Naive B cell (primary cell): ENCODE results near the gene MPZL1. TPM values are rescaled to one million over a fixed set of nuclear protein-coding genes. Genes with fewer than 3 reads are reported as not detected.

Source experiments
- ATAC-seq, 2 donors: fragments of 150-1000 bp; cut with Tn5 transposase; 2 replicates each; pipeline ENCODE4 v1.10.0; 2021; ENCODE audit warnings: low read depth in 2 of 2, mild to moderate bottlenecking in 2 of 2, moderate library complexity in 2 of 2
- DNase-seq: peaks from one replicate; pipeline ENCODE4 v3.0.0; 2022
- H3K27ac Mint-ChIP-seq, 6 donors: one replicate each; pipeline ENCODE4 v1.8.0; 2020 to 2022; ENCODE audit warnings: mild to moderate bottlenecking in 6 of 6, mixed read lengths in 6 of 6, moderate library complexity in 5 of 6, inconsistent platforms in 2 of 6
- H3K27me3 Mint-ChIP-seq, 3 donors: one replicate each; pipeline ENCODE4 v1.8.0; 2021 to 2022; ENCODE audit warnings: mixed read lengths in 3 of 3, mild to moderate bottlenecking in 1 of 3
- H3K36me3 Mint-ChIP-seq, 2 donors: one replicate each; pipeline ENCODE4 v1.8.0; 2020 to 2022; ENCODE audit warnings: mixed read lengths in 2 of 2, inconsistent platforms in 1 of 2, mild to moderate bottlenecking in 1 of 2
- H3K4me1 Mint-ChIP-seq, 3 donors: one replicate each; pipeline ENCODE4 v1.8.0; 2020 to 2022; ENCODE audit warnings: mixed read lengths in 3 of 3, inconsistent platforms in 1 of 3, mild to moderate bottlenecking in 1 of 3, moderate library complexity in 1 of 3
- H3K4me3 Mint-ChIP-seq, 8 donors: one replicate each; pipeline ENCODE4 v1.8.0; 2020 to 2022; ENCODE audit warnings: mild to moderate bottlenecking in 8 of 8, mixed read lengths in 8 of 8, moderate library complexity in 8 of 8, inconsistent platforms in 2 of 8
- H3K9me3 Mint-ChIP-seq, 7 donors: one replicate each; pipeline ENCODE4 v1.8.0; 2020 to 2022; ENCODE audit warnings: mixed read lengths in 7 of 7, mild to moderate bottlenecking in 5 of 7, inconsistent platforms in 2 of 7, moderate library complexity in 1 of 7
- polyA plus RNA-seq, 6 donors: library from polyadenylated mRNA; unstranded; fragments of 300-500 nt; fragmentation: Illumina TruSeq; gene quantifications; one replicate each; pipeline ENCODE4 v1.2.3, GENCODE V29; 2021; ENCODE audit warnings: low read depth in 6 of 6

The MPZL1 gene
- polyA plus RNA-seq, 6 donors from 2014 or later, result 23.5 to 64.2 (median 29.7) TPM

- Mint-ChIP-seq H3K36me3 (peaks cover 7 to 20% of the 10 kb centered on the region in 2 donors), H3K4me3 (no peak overlapping the region), H3K9me3 (peaks cover 0 to 2% (median 0%) of the 10 kb centered on the region in 7 donors), H3K4me1 (peaks cover 0 to 3% (median 0%) of the 10 kb centered on the region in 3 donors), H3K27ac (peak overlapping the region in 1 of 6 donors; percentile 20), H3K27me3 (no peaks in the 10 kb centered on the region)
- ATAC-seq (no peak), DNase-seq (no peak)
Observed at GRCh38 chr1:167786502-167786901, 64.7 kb downstream of the MPZL1 start.

GRCh38 chr1:167789501-167789900, 67.7 kb downstream of the MPZL1 start:
- H3K4me1 Mint-ChIP-seq, result peaks cover 0 to 3% (median 0%) of the 10 kb centered on the region in 3 donors
- DNase-seq (no peak), ATAC-seq (no peak)
- H3K4me3 Mint-ChIP-seq, result no peak overlapping the region
- no peak overlapping the region for H3K27ac Mint-ChIP-seq
- peaks cover 7 to 25% of the 10 kb centered on the region in 2 donors for H3K36me3 Mint-ChIP-seq
- H3K9me3 Mint-ChIP-seq, result no peaks in the 10 kb centered on the region
- no peaks in the 10 kb centered on the region for H3K27me3 Mint-ChIP-seq

- Mint-ChIP-seq H3K4me1 (peaks cover 0 to under 1% (median 0%) of the 10 kb centered on the region in 3 donors), H3K4me3 (no peak overlapping the region), H3K27me3 (no peaks in the 10 kb centered on the region), H3K9me3 (no peaks in the 10 kb centered on the region), H3K27ac (peak overlapping the region in 1 of 6 donors; percentile 70), H3K36me3 (peaks cover 3 to 23% of the 10 kb centered on the region in 2 donors)
- DNase-seq (no peak), ATAC-seq (no peak)
Observed at GRCh38 chr1:167790117-167790516, 68.3 kb downstream of the MPZL1 start.

GRCh38 chr1:167791281-167792187, 69.8 kb downstream of the MPZL1 start:
- Mint-ChIP-seq H3K9me3 (no peaks in the 10 kb centered on the region), H3K36me3 (peaks cover 0 to 21% of the 10 kb centered on the region in 2 donors), H3K27ac (peak overlapping the region in 2 of 6 donors; percentile 15 to 58), H3K4me3 (no peak overlapping the region), H3K27me3 (no peaks in the 10 kb centered on the region), H3K4me1 (no peaks in the 10 kb centered on the region)
- no peak for ATAC-seq
- DNase-seq, result no peak

GRCh38 chr1:167792188-167792565, 70.4 kb downstream of the MPZL1 start:
- Mint-ChIP-seq H3K27ac (peak overlapping the region in 1 of 6 donors; percentile 15), H3K4me1 (peaks cover 0 to 4% (median 2%) of the 10 kb centered on the region in 3 donors), H3K36me3 (peaks cover 0 to 21% of the 10 kb centered on the region in 2 donors), H3K27me3 (no peaks in the 10 kb centered on the region), H3K9me3 (no peaks in the 10 kb centered on the region), H3K4me3 (no peak overlapping the region)
- DNase-seq (no peak), ATAC-seq (no peak)

- ATAC-seq (no peak), DNase-seq (no peak)
- Mint-ChIP-seq H3K36me3 (peaks cover 0 to 14% of the 10 kb centered on the region in 2 donors), H3K4me1 (peaks cover 0 to 5% (median 2%) of the 10 kb centered on the region in 3 donors), H3K9me3 (no peaks in the 10 kb centered on the region), H3K27ac (no peak overlapping the region), H3K27me3 (no peaks in the 10 kb centered on the region), H3K4me3 (no peak overlapping the region)
Observed at GRCh38 chr1:167794043-167794442, 72.3 kb downstream of the MPZL1 start.

GRCh38 chr1:167795810-167796740, 74.3 kb downstream of the MPZL1 start:
- H3K4me3 Mint-ChIP-seq, result no peak overlapping the region
- peaks cover 0 to 5% (median 2%) of the 10 kb centered on the region in 3 donors for H3K4me1 Mint-ChIP-seq
- no peaks in the 10 kb centered on the region for H3K27me3 Mint-ChIP-seq
- DNase-seq (no peak), ATAC-seq (no peak)
- peaks cover 0 to 7% of the 10 kb centered on the region in 2 donors for H3K36me3 Mint-ChIP-seq
- H3K27ac Mint-ChIP-seq, result no peak overlapping the region
- H3K9me3 Mint-ChIP-seq, result no peaks in the 10 kb centered on the region

- ATAC-seq (no peak), DNase-seq (no peak)
- peaks cover 0 to 5% of the 10 kb centered on the region in 2 donors for H3K36me3 Mint-ChIP-seq
- H3K4me3 Mint-ChIP-seq, result no peak overlapping the region
- no peaks in the 10 kb centered on the region for H3K27me3 Mint-ChIP-seq
- H3K9me3 Mint-ChIP-seq, result peaks cover 0 to under 1% (median 0%) of the 10 kb centered on the region in 7 donors
- H3K4me1 Mint-ChIP-seq, result peaks cover 0 to 5% (median 2%) of the 10 kb centered on the region in 3 donors
- peak overlapping the region in 1 of 6 donors; percentile 13 for H3K27ac Mint-ChIP-seq
Observed at GRCh38 chr1:167797015-167797414, 75.2 kb downstream of the MPZL1 start.

- Mint-ChIP-seq H3K9me3 (peaks cover 0 to 1% (median 0%) of the 10 kb centered on the region in 7 donors), H3K27ac (no peak overlapping the region), H3K36me3 (no peaks in the 10 kb centered on the region), H3K4me3 (no peak overlapping the region), H3K4me1 (peaks cover 7 to 12% (median 8%) of the 10 kb centered on the region in 3 donors), H3K27me3 (no peaks in the 10 kb centered on the region)
- ATAC-seq (no peak), DNase-seq (no peak)
Observed at GRCh38 chr1:167798952-167799351, 77.2 kb downstream of the MPZL1 start.

- Mint-ChIP-seq H3K4me3 (no peak overlapping the region), H3K27me3 (no peaks in the 10 kb centered on the region), H3K9me3 (peaks cover 0 to 1% (median 0%) of the 10 kb centered on the region in 7 donors), H3K4me1 (peaks cover 9 to 18% (median 12%) of the 10 kb centered on the region in 3 donors), H3K27ac (no peak overlapping the region), H3K36me3 (no peaks in the 10 kb centered on the region)
- DNase-seq, result no peak
- ATAC-seq, result no peak
Observed at GRCh38 chr1:167799747-167800146, 78.0 kb downstream of the MPZL1 start.

- ATAC-seq, result no peak
Observed at GRCh38 chr1:167800251-167800650, 78.5 kb downstream of the MPZL1 start.

GRCh38 chr1:167802235-167802634, 80.5 kb downstream of the MPZL1 start:
- peaks cover 0 to 1% (median 0%) of the 10 kb centered on the region in 7 donors for H3K9me3 Mint-ChIP-seq
- no peaks in the 10 kb centered on the region for H3K36me3 Mint-ChIP-seq
- DNase-seq, result no peak
- H3K27me3 Mint-ChIP-seq, result no peaks in the 10 kb centered on the region
- peaks cover 15 to 23% (median 18%) of the 10 kb centered on the region in 3 donors for H3K4me1 Mint-ChIP-seq
- no peak overlapping the region for H3K4me3 Mint-ChIP-seq
- no peak for ATAC-seq
- no peak overlapping the region for H3K27ac Mint-ChIP-seq

More at GRCh38 chr1:167800251-167800650, 78.5 kb downstream of the MPZL1 start:
- no peaks in the 10 kb centered on the region for H3K27me3 Mint-ChIP-seq
- DNase-seq, result no peak
- no peaks in the 10 kb centered on the region for H3K36me3 Mint-ChIP-seq
- no peak overlapping the region for H3K4me3 Mint-ChIP-seq
- H3K4me1 Mint-ChIP-seq, result peaks cover 13 to 23% (median 17%) of the 10 kb centered on the region in 3 donors
- no peak overlapping the region for H3K27ac Mint-ChIP-seq
- peaks cover 0 to 1% (median 0%) of the 10 kb centered on the region in 7 donors for H3K9me3 Mint-ChIP-seq
